Measurements from ENCODE around the gene MPV17L2.
"Not testable (repeated sequence)": the region's sequence is repeated elsewhere in the genome, so short reads cannot be mapped to it uniquely, and the experiment has no call there.

Gene MPV17L2

DNA sequence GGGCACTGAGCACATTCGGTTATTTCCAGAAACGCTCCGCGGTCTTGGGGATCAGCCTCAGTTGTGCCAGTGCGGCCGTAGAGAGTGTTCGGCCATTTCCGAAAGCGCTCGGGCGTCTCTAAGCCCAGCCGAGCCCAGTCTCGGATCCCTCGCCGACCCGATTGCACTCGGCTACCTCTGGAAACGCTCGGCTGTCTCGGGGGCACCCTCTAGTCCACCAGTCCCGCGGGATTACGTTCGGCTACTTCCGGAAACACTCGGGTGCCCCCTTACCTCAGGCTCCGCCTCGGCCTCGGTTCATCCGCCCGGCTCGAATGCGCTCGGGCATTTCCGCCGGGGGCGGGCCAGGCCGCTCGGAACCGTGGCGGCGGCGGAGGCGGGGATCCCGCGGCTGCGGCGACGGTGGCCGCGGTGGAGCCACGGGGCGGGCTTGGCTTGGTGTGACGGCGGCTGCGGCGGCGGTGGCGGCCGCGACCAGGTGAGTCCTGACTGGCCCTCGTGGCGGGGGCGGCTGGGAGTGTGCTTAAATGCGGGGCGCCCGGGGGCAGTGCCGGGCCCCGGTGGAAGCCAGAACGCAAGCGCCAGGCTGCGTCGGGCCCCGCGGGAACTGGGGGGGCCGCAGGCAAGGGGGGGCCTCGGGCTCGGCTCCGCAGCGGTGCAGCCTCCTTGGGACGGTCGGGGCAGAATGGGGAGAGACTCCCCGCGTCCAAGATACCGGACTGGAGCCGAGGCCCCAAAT, 40.0 kb upstream of the MPV17L2 start, which contains the start of gene PIK3R2:
TSS of gene PIK3R2 (plus strand) at position 347 of the 739 bp plus-strand sequence. CDS start 2,717 bp downstream, outside the sequence.
- no peaks in the 10 kb centered on the region for H3K36me3 ChIP-seq (ENCODE audit: control insufficient read depth, insufficient read depth, low read length)
- H3K4me3 ChIP-seq (ENCODE audit: insufficient read depth, low read depth, low read length, poor library complexity, severe bottlenecking), result peak within 1 kb of the TSS; percentile 83
- peak; percentile 97 to 100 (median 99) for DNase-seq
- H3K27me3 ChIP-seq (replicated peaks; ENCODE audit: control insufficient read depth, insufficient read depth, low read length, poor library complexity, severe bottlenecking), result no peaks in the 10 kb centered on the region
- no peaks in the 10 kb centered on the region for H3K9me3 ChIP-seq (ENCODE audit: control insufficient read depth, low read length)
- H3K4me1 ChIP-seq (ENCODE audit: control insufficient read depth, insufficient read depth, low read length, poor library complexity, severe bottlenecking), result peaks cover 21% of the 10 kb centered on the region
- H3K27ac ChIP-seq (ENCODE audit: insufficient read depth, low read length, poor library complexity, severe bottlenecking), result peak within 1 kb of the TSS; percentile 83

DNA sequence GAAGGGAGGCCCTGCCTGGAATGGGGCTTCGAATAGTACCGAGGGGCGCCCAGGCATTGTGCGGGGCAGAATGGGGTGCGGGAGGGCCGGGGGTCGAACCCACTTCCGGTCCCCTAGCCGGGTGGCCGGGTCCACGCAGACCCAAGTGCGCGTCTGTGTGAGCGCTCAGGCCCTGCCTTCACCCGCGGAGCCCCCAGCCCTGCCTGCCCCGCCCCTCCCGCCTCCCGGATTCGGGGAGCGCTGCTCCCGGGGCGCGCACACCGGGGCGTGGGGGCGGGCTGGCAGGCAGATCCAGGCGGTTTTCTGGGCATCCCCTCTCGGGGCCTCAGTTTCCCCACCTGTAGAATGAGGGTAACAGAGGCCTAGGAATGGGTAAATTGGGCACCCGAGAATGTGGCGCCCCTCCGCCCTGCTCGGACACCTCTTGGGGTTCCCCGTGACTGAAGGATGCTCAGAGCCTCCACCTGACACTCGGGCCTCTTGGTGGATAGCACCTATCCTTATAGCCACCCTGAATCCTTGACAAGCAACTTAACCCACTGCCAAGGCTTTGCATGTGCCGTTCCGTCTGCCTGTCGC, 39.4 kb upstream of the MPV17L2 start:
- Histone ChIP-seq H3K27ac (ENCODE audit: insufficient read depth, low read length, poor library complexity, severe bottlenecking) (peak overlapping the region; percentile 83), H3K4me1 (ENCODE audit: control insufficient read depth, insufficient read depth, low read length, poor library complexity, severe bottlenecking) (peaks cover 21% of the 10 kb centered on the region), H3K36me3 (ENCODE audit: control insufficient read depth, insufficient read depth, low read length) (no peaks in the 10 kb centered on the region), H3K27me3 (replicated peaks; ENCODE audit: control insufficient read depth, insufficient read depth, low read length, poor library complexity, severe bottlenecking) (no peaks in the 10 kb centered on the region), H3K4me3 (ENCODE audit: insufficient read depth, low read depth, low read length, poor library complexity, severe bottlenecking) (peak overlapping the region; percentile 83), H3K9me3 (ENCODE audit: control insufficient read depth, low read length) (no peaks in the 10 kb centered on the region)
- peak in 1 of 3 donors; percentile 31 for DNase-seq

DNA sequence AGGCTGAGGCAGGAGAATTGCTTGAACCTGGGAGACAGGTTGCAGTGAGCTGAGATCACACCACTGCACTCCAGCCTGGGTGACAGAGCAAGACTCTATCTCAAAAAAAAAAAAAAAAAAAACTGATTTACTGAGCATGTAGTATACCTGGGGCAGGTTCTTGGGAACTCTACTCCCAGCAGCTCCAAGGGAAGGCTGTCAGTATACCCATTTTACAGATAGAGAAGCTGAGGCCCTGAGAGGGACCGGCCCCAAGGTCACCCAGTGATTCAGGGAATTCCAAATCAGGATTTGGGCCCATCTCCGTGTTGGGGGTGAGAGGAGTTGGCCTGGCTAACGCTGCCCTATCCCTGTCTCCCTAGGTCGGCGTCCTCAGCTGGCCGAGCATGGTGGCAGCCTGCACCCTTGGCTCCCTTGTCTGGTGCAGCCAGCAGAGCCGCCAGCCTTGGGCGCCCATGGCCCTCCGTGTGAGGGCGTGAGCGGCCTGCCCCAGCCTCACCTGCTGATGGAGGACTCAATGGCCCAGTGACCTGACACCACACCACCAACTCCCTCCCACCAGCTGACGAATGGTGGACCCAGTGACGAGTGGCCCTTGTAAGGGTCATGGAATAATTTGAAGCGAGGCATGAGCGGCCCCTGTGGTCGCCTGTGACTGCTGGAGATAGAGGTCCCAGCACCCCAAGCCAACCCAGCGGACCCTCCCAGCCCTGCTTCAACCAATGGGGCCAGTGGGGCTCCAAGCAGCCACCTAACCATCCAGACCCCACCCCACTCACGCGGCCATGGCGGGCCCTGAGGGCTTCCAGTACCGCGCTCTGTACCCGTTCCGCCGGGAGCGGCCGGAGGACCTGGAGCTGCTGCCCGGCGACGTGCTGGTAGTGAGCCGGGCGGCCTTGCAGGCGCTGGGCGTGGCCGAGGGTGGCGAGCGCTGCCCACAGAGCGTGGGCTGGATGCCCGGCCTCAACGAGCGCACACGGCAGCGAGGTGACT, 37.6 kb upstream of the MPV17L2 start:
- H3K4me3 ChIP-seq (ENCODE audit: insufficient read depth, low read depth, low read length, poor library complexity, severe bottlenecking), result no peak overlapping the region
- no peaks in the 10 kb centered on the region for H3K9me3 ChIP-seq (ENCODE audit: control insufficient read depth, low read length)
- H3K4me1 ChIP-seq (ENCODE audit: control insufficient read depth, insufficient read depth, low read length, poor library complexity, severe bottlenecking), result peaks cover 21% of the 10 kb centered on the region
- H3K36me3 ChIP-seq (ENCODE audit: control insufficient read depth, insufficient read depth, low read length), result no peaks in the 10 kb centered on the region
- H3K27me3 ChIP-seq (replicated peaks; ENCODE audit: control insufficient read depth, insufficient read depth, low read length, poor library complexity, severe bottlenecking), result no peaks in the 10 kb centered on the region
- no peak overlapping the region for H3K27ac ChIP-seq (ENCODE audit: insufficient read depth, low read length, poor library complexity, severe bottlenecking)
- DNase-seq, result no peak

DNA sequence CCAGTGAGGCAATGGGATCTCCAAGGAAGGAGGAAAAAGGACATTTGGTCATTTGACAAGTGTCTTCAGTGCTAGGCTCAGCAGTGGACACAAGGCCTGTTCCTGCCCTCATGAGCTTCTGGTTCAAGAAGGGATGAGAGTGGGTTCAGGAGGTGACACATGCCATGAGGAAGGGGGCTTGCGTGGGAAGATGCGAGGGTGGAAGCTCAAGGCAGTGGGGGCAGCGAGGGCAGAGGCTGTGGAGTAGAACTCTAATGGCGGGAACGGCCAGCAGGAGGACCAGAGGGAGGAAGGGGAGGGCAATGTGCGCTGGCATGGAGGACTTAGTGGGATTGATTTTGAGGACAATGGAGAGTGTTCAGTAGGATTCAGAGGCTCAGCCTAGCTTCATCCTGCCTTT, 36.8 kb upstream of the MPV17L2 start:
- peaks cover 25% of the 10 kb centered on the region for H3K4me1 ChIP-seq (ENCODE audit: control insufficient read depth, insufficient read depth, low read length, poor library complexity, severe bottlenecking)
- no peaks in the 10 kb centered on the region for H3K36me3 ChIP-seq (ENCODE audit: control insufficient read depth, insufficient read depth, low read length)

DNA sequence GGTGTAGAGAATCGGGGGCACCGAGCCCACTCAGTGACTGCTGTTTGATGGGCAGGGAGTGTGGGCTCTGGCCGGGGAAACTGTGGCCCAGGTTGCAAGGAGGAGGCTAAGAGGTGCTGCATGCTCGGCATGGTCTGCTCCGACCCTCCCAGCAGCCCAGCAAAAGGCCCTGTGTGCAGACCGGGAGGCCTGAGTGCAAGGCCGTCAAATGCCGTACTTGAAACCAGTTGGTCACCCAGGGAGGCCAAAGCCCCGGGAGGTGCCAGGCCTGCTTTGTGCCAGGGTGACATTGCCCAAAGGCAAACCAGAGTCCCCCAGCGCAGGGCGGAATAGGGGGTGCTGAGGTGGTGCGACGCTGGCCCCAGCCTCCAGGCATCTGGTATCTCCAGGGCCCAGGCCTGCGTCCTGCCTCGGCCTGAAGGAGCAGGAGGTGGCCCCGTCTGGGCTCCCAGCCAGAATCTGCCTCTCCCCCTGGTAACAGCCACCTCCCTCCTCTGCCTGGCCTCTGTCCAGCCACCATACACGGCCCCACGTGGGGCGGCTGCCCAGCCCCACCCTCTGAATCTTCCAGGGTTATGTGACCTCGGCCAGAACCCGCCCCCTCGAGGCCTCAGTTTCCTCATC, 36.1 kb upstream of the MPV17L2 start:
- no peaks in the 10 kb centered on the region for H3K27me3 ChIP-seq (replicated peaks; ENCODE audit: control insufficient read depth, insufficient read depth, low read length, poor library complexity, severe bottlenecking)
- no peak overlapping the region for H3K4me3 ChIP-seq (ENCODE audit: insufficient read depth, low read depth, low read length, poor library complexity, severe bottlenecking)
- H3K36me3 ChIP-seq (ENCODE audit: control insufficient read depth, insufficient read depth, low read length), result no peaks in the 10 kb centered on the region
- peaks cover 18% of the 10 kb centered on the region for H3K4me1 ChIP-seq (ENCODE audit: control insufficient read depth, insufficient read depth, low read length, poor library complexity, severe bottlenecking)
- no peaks in the 10 kb centered on the region for H3K9me3 ChIP-seq (ENCODE audit: control insufficient read depth, low read length)
- no peak for DNase-seq
- H3K27ac ChIP-seq (ENCODE audit: insufficient read depth, low read length, poor library complexity, severe bottlenecking), result no peak overlapping the region

More for the DNA sequence above, 36.8 kb upstream of the MPV17L2 start:
- no peaks in the 10 kb centered on the region for H3K9me3 ChIP-seq (ENCODE audit: control insufficient read depth, low read length)
- H3K27ac ChIP-seq (ENCODE audit: insufficient read depth, low read length, poor library complexity, severe bottlenecking), result no peak overlapping the region
- H3K4me3 ChIP-seq (ENCODE audit: insufficient read depth, low read depth, low read length, poor library complexity, severe bottlenecking), result no peak overlapping the region
- no peak for DNase-seq
- H3K27me3 ChIP-seq (replicated peaks; ENCODE audit: control insufficient read depth, insufficient read depth, low read length, poor library complexity, severe bottlenecking), result no peaks in the 10 kb centered on the region

DNA sequence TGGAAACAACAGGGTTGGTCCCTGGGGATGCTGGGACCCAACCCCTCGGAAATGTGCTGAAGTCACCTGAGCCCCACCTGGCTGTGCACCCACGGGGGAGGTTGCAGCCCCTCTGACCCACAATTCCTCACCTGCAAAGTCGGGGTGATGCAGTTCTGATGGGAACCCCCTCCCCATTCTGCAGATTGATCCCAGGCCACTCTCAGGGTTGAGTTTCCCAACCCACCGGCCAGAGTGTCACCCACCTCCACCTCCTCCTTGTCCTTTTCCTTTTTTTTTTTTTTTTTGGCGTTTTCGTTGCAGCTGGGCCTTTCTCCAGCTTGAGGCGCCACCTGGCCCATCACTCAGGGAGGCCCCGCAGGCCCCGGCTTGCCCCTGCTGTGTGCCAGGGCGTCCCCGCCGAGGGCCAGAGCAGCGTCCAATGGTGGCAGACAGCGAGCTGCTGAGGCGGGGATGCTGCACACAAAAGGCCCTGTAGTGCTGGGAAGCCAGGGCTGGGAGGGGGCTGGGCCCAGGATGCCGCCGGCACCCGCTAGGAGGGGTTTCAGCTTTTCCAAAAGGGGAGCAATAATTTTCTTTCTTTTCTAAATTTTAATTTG, 35.5 kb upstream of the MPV17L2 start:
- Histone ChIP-seq H3K4me3 (ENCODE audit: insufficient read depth, low read depth, low read length, poor library complexity, severe bottlenecking) (no peak overlapping the region), H3K27ac (ENCODE audit: insufficient read depth, low read length, poor library complexity, severe bottlenecking) (no peak overlapping the region)

DNA sequence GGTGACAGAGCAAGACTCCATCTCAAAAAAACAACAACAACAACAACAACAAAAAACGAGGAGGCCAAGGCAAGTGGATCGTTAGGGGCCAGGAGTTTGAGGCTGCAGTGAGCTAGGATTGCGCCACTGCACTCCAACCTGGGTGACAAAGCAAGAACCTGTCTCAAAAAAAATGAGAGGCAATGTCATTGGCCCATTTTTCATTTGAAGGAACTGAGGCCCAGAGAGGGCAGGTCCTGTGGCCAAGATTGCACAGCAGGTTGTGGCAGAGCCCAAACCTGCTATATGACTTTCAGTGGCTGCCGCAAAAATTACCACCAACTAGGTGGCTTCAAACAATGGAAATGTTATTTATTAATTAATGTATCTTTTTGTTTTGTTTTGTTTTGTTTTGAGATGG, 34.6 kb upstream of the MPV17L2 start:
- Histone ChIP-seq H3K27me3 (replicated peaks; ENCODE audit: control insufficient read depth, insufficient read depth, low read length, poor library complexity, severe bottlenecking) (no peaks in the 10 kb centered on the region), H3K4me1 (ENCODE audit: control insufficient read depth, insufficient read depth, low read length, poor library complexity, severe bottlenecking) (peaks cover 15% of the 10 kb centered on the region), H3K27ac (ENCODE audit: insufficient read depth, low read length, poor library complexity, severe bottlenecking) (no peak overlapping the region), H3K9me3 (ENCODE audit: control insufficient read depth, low read length) (no peaks in the 10 kb centered on the region), H3K4me3 (ENCODE audit: insufficient read depth, low read depth, low read length, poor library complexity, severe bottlenecking) (no peak overlapping the region), H3K36me3 (ENCODE audit: control insufficient read depth, insufficient read depth, low read length) (peaks cover 7% of the 10 kb centered on the region)
- DNase-seq, result no peak

More for the DNA sequence above, 35.5 kb upstream of the MPV17L2 start:
- no peak for DNase-seq
- peaks cover 18% of the 10 kb centered on the region for H3K4me1 ChIP-seq (ENCODE audit: control insufficient read depth, insufficient read depth, low read length, poor library complexity, severe bottlenecking)
- no peaks in the 10 kb centered on the region for H3K36me3 ChIP-seq (ENCODE audit: control insufficient read depth, insufficient read depth, low read length)
- no peaks in the 10 kb centered on the region for H3K27me3 ChIP-seq (replicated peaks; ENCODE audit: control insufficient read depth, insufficient read depth, low read length, poor library complexity, severe bottlenecking)
- H3K9me3 ChIP-seq (ENCODE audit: control insufficient read depth, low read length), result no peaks in the 10 kb centered on the region

DNA sequence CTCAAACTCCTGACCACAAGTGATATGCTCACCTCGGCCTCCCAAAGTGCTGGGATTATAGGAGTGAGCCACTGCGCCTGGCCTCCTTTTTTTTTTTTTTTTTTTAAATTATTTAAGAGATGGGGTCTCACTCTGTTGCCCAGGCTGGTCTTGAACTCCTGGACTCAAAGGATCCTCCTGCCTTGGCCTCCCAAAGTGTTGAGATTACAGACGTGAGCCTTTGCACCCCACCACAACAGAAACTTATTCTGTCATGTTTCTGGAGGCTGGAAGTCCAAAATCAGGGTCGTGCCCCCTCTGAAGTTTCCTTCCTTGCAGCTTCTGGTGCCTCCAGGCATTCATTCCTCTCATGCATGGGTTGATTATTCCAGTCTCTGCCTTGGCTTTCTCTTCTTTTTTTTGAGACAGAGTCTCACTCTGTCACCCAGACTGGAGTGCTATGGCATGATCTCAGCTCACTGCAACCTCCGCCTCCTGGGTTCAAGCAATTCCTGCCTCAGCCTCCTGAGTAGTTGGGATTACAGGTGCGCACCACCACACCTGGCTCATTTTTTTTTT, 33.9 kb upstream of the MPV17L2 start:
- H3K27me3 ChIP-seq (replicated peaks; ENCODE audit: control insufficient read depth, insufficient read depth, low read length, poor library complexity, severe bottlenecking); DNase-seq; H3K9me3 ChIP-seq (ENCODE audit: control insufficient read depth, low read length); H3K4me1 ChIP-seq (ENCODE audit: control insufficient read depth, insufficient read depth, low read length, poor library complexity, severe bottlenecking); H3K36me3 ChIP-seq (ENCODE audit: control insufficient read depth, insufficient read depth, low read length); H3K4me3 ChIP-seq (ENCODE audit: insufficient read depth, low read depth, low read length, poor library complexity, severe bottlenecking); H3K27ac ChIP-seq (ENCODE audit: insufficient read depth, low read length, poor library complexity, severe bottlenecking): not testable (repeated sequence)

DNA sequence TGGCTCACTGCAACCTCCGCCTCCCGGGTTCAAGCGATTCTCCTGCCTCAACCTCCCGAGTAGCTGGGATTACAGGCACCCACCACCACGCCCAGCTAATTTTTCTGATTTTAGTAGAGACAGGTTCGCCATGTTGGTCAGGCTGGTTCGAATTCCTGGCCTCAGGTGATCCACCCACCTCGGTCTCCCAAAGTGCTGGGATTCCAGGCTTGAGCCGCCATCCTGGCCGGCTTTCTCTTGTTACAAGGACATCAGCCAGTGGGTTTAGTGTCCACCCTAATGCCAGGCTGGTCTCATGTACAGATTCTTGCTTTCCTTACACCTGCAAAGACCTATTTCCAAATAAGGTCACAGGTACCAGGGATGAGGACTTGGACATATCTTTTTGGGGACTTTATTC, 33.2 kb upstream of the MPV17L2 start:
- no peak for DNase-seq
- peaks cover 4% of the 10 kb centered on the region for H3K4me1 ChIP-seq (ENCODE audit: control insufficient read depth, insufficient read depth, low read length, poor library complexity, severe bottlenecking)
- no peaks in the 10 kb centered on the region for H3K9me3 ChIP-seq (ENCODE audit: control insufficient read depth, low read length)
- H3K27me3 ChIP-seq (replicated peaks; ENCODE audit: control insufficient read depth, insufficient read depth, low read length, poor library complexity, severe bottlenecking), result no peaks in the 10 kb centered on the region
- no peak overlapping the region for H3K27ac ChIP-seq (ENCODE audit: insufficient read depth, low read length, poor library complexity, severe bottlenecking)
- H3K4me3 ChIP-seq (ENCODE audit: insufficient read depth, low read depth, low read length, poor library complexity, severe bottlenecking), result no peak overlapping the region
- H3K36me3 ChIP-seq (ENCODE audit: control insufficient read depth, insufficient read depth, low read length), result peaks cover 7% of the 10 kb centered on the region

Measured in effector memory CD4-positive, alpha-beta T cell (primary cell).